AG04449 (cell line): ENCODE data around the gene BCAS4.

Experiments used
- CTCF ChIA-PET: fragments of 350-600 bp; formaldehyde crosslinking; extraction: SDS; loops from one replicate; lab custom pipeline; 2021; ENCODE audit warnings: antibody characterized with exemption; lab: Yijun Ruan, JAX
- POLR2A ChIA-PET: fragments of 400-600, 350-600 bp; formaldehyde crosslinking; extraction: SDS; loops from one replicate; lab custom pipeline; 2020; ENCODE audit warnings: antibody characterized with exemption, inconsistent platforms; lab: Yijun Ruan, JAX
- DNase-seq: peaks from one replicate; pipeline ENCODE4 v3.0.0-alpha.2; 2010; ENCODE audit warnings: low read depth, low spot score
- H3K4me3 ChIP-seq: 2 replicates; pipeline ENCODE4 v1.5.1; 2011; ENCODE audit warnings: low read depth, mild to moderate bottlenecking, control low read depth, low read length
- TF ChIP-seq, protein P1 (sequence below): IDR thresholded peaks from one replicate; pipeline ENCODE4 v1.5.1; 2011; ENCODE audit warnings: mild to moderate bottlenecking, moderate library complexity, low read length, control low read depth, inconsistent platforms; ENCODE audit not compliant: insufficient read depth; ENCODE audit errors: missing control alignments

Gene BCAS4

DNA sequence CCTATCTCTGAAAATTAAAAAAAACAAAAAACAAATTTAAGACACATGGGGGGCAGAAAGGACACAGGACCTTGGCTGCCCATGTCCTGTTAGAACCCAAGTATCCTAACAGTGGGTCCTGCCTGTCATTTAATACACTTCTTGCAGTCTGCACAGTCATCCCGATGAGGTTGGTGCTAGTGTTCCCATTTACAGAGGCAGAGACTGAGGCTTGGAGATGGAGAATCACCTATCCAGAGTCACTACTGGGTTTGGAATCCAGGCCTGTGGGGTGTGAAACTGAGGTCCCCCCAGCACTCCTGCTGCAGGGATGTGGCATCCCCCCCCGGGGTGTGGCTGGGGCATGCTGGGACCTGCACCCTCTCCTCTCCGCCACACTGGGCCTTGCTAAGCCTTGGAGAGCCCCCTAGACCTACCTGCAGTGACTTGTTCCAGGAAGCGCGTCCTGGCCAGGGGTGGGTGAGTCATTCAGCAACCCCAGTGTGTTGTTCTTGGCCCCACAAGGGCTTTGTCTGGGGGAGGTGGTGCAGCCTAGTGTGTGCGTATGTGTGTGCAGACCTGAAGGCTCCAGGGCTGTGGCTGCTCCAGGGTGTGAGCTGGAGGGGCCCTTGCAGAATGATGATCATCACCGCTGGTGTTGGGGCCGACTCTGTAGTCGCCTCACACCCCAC, 49.7 kb downstream of the BCAS4 start:
- TF ChIP-seq, protein P1, sequence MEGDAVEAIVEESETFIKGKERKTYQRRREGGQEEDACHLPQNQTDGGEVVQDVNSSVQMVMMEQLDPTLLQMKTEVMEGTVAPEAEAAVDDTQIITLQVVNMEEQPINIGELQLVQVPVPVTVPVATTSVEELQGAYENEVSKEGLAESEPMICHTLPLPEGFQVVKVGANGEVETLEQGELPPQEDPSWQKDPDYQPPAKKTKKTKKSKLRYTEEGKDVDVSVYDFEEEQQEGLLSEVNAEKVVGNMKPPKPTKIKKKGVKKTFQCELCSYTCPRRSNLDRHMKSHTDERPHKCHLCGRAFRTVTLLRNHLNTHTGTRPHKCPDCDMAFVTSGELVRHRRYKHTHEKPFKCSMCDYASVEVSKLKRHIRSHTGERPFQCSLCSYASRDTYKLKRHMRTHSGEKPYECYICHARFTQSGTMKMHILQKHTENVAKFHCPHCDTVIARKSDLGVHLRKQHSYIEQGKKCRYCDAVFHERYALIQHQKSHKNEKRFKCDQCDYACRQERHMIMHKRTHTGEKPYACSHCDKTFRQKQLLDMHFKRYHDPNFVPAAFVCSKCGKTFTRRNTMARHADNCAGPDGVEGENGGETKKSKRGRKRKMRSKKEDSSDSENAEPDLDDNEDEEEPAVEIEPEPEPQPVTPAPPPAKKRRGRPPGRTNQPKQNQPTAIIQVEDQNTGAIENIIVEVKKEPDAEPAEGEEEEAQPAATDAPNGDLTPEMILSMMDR = no peak
- ChIA-PET CTCF (interaction anchor here (0.8 kb wide), 1 partner anchor 12 kb away, joined by 3 read pairs; no protein-coding TSS in a partner anchor), POLR2A (no interaction called here)
- H3K4me3 ChIP-seq = no peak overlapping the region
- DNase-seq = peak; percentile 34

DNA sequence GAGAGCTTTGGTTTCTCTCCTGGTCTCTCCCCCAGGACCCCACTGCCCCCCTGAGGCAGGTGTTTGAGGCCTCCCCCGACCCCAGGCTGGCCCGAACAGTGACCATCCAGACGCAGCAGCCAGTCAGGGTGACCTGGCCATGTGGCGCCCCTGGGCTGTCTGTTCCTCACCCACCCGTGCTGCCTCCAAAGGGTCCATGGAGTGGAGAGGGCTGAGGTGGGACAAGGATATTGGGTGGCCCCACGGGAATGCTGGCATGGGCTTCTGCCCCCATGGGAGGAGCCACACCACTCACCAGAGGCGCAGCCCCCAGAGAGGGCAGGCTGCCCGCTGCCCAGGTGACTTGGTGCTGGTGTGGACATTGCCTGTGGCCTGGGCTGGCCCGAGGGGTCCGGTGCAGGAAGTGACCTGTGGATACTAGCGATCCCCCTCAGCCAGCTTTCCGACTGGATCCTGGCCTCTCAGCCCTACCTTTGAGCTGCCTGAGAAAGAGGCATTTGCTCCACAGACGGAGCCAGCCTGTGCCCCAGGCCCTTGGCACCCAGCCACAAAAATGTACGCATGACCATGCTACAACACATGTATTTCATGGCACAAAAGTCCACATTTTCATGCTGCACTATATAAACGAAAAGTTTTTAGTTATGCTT, 50.8 kb downstream of the BCAS4 start:
- TF ChIP-seq, protein P1 = no peak
- no peak overlapping the region for H3K4me3 ChIP-seq
- DNase-seq = no peak
- ChIA-PET CTCF (interaction anchor here (0.8 kb wide), 2 partner anchors 11 to 52 kb away, joined by 3 to 4 read pairs; no protein-coding TSS in a partner anchor), POLR2A (no interaction called here)

DNA sequence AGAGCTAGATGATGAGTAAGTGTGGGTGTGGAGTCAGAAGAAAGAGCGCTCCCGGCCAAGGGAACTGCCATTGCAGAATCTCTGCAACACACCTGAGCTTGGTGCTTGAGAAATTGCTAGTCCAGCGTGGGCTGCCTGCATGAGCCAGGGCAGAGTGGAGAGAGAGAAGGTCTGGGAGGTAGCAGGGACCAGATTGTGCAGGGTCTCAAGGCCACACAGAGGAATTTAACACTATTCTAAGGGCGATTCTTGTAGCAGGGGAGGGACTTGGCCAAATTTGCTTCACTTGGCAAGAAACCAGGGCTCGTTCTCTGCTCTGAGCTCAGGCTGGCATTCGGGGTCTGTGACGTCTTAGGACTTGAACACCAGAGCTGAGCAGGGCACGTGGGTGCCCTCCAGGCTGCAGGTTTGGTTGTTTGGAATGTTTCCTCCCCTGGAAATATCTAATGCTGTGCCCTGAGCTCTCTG, 53.5 kb downstream of the BCAS4 start:
- DNase-seq = no peak
- H3K4me3 ChIP-seq = no peak overlapping the region
- CTCF ChIA-PET = interaction anchor here (1.5 to 2.1 kb wide), 3 partner anchors 9 to 82 kb away, joined by 4 to 5 read pairs (median 4); no protein-coding TSS in a partner anchor
- POLR2A ChIA-PET = no interaction called here
- TF ChIP-seq, protein P1 = no peak

DNA sequence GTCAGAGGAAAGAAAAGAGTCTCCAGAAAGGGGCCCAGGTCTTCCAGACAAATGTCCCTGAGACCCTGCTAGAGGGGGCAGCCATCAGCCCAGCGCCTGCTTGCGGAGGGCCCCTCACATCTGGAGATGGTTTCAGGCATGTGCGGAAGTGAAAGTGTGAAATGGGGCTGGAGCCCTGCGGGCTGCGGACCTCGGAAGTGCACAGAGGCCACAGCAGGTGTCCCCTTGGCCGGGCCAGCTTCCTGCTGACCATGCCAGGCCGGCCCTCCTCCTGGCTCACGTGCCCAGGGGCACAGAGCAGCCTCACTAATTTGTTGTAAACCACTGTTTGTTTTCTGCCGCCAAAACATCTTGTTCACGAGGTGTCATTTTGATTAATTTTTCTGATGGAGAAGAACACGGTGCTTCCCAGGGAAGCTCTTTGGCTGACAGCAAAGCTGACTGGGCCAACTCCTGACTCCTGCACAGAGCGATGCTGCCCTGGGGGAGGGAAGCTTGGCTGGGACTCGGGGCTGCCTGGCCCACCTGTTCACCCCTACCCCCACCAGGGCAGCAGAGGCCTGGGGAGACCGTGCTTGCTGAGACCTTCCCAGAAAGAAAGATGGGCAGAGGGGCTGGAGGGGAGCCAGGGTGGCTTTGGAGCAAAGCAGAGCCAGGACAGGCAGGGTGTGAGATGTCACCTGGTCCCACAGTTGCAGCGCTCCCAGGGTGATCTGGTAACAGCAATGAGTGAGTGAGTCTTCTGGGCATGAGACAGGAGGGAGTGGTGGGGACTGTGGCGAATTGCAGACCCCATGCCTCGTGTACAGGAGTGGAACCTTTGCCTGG, 54.2 kb downstream of the BCAS4 start:
- TF ChIP-seq, protein P1 = no peak
- no peak for DNase-seq
- ChIA-PET POLR2A (no interaction called here), CTCF (interaction anchor here (1.8 to 2.1 kb wide), 2 partner anchors 9 to 81 kb away, joined by 4 to 5 read pairs; no protein-coding TSS in a partner anchor)
- no peak overlapping the region for H3K4me3 ChIP-seq

DNA sequence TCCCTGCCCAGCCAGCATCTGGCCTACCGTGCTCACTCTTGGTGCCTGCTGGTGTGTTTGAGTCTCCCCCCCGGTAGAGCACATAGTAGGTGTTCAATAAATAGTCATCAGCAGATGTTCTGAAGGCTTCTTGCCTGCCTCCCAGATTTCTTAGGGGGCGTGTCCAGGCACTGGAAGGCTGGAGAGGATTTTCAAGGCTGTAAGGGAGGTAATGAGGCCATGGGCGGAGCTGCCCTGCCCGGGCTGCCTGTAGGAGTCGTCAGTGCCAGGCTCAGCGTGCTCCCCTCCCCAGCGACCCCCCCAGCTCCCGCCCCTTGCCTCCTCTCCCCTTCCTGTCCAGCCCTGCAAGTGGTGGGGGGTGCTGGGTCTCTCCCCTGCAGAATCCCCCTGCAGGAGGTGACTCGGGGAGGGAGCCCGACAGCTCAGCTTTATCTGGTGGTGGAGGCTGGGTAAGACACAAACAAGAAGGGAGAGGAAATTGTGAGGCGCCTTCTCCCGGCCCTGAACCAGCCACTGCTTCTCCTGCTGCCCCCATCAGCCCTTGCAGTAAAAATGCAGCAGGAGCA, 55.9 kb downstream of the BCAS4 start:
- H3K4me3 ChIP-seq = no peak overlapping the region
- DNase-seq = no peak
- POLR2A ChIA-PET = no interaction called here
- CTCF ChIA-PET = no interaction called here
- TF ChIP-seq, protein P1 = no peak
